NT2/D1 (cell line): ENCODE results near the gene PKNOX2.

Experiments used
- YY1 ChIP-seq: IDR thresholded peaks from 2 replicates; pipeline ENCODE4 v1.6.1; 2011; ENCODE audit not compliant: insufficient read length, insufficient read depth
- ZNF274 ChIP-seq: IDR thresholded peaks from 2 replicates; pipeline ENCODE4 v1.6.1; 2011; ENCODE audit warnings: mild to moderate bottlenecking, low read depth, low read length

DNA sequence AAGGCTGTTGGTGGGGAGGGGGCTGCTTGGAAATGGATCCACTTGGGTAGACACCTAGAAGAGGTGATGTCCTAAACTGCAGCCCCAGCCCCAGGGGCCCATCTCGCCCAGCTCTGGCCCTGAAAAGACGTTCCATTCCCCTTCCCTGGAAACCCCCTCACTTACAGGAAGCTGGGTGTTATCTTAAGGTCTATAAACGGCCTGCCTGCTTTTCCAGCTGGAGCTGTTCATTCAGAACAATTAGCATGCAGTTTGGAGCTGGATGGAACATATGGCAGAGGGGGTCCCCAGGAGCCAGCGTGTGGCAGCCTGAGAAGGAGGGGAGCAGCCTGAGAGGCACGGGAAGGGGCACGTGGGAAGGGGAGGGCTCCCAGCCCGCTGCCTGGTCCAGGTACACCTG is 139.6 kb downstream of the PKNOX2 start:
- TF ChIP-seq YY1 (no peak), ZNF274 (no peak)
